H9 (cell line): ENCODE measurements around the gene ZDHHC3. TPM values are rescaled to one million over a fixed set of nuclear protein-coding genes. Genes with fewer than 3 reads are reported as not detected.

Source experiments
- DNase-seq: peaks from one replicate; pipeline ENCODE4 v3.0.0-alpha.2; 2017
- H2AFZ ChIP-seq: one replicate; pipeline ENCODE4 v1.6.1; 2013; ENCODE audit warnings: mild to moderate bottlenecking, low read length, control low read depth, moderate library complexity
- H2AK5ac ChIP-seq: 2 replicates; pipeline ENCODE4 v1.6.1; 2013; ENCODE audit warnings: low read length, control low read depth, mixed read lengths; ENCODE audit not compliant: insufficient read length
- H2BK120ac ChIP-seq: one replicate; pipeline ENCODE4 v1.6.1; 2013; ENCODE audit warnings: low read depth, mild to moderate bottlenecking, low read length, control low read depth, inconsistent platforms; ENCODE audit not compliant: poor library complexity, severe bottlenecking
- H2BK12ac ChIP-seq: 2 replicates; pipeline ENCODE4 v1.6.1; 2013; ENCODE audit warnings: low read length, control low read depth, mixed read lengths, low read depth; ENCODE audit not compliant: insufficient read length
- H2BK15ac ChIP-seq: 2 replicates; pipeline ENCODE4 v1.6.1; 2013; ENCODE audit warnings: low read depth, low read length, control low read depth
- H2BK20ac ChIP-seq: one replicate; pipeline ENCODE4 v1.6.1; 2013; ENCODE audit warnings: low read depth, mild to moderate bottlenecking, low read length, control low read depth, inconsistent platforms; ENCODE audit not compliant: poor library complexity, severe bottlenecking
- H2BK5ac ChIP-seq: 2 replicates; pipeline ENCODE4 v1.6.1; 2013; ENCODE audit warnings: low read length, control low read depth, mixed read lengths; ENCODE audit not compliant: insufficient read length
- H3K14ac ChIP-seq: 2 replicates; pipeline ENCODE4 v1.6.1; 2013; ENCODE audit warnings: low read length, control low read depth; ENCODE audit not compliant: insufficient read depth
- H3K18ac ChIP-seq: 2 replicates; pipeline ENCODE4 v1.6.1; 2013; ENCODE audit warnings: low read depth, mild to moderate bottlenecking, mixed read lengths, low read length, control low read depth; ENCODE audit not compliant: insufficient read length
- H3K23ac ChIP-seq: 2 replicates; pipeline ENCODE4 v1.6.1; 2013; ENCODE audit warnings: low read length, control low read depth, mixed read lengths, low read depth; ENCODE audit not compliant: insufficient read length
- H3K23me2 ChIP-seq: 2 replicates; pipeline ENCODE4 v1.6.1; 2013; ENCODE audit warnings: low read depth, mild to moderate bottlenecking, mixed read lengths, low read length, control low read depth; ENCODE audit not compliant: insufficient read length, poor library complexity, severe bottlenecking
- H3K27ac ChIP-seq: 2 replicates; pipeline ENCODE4 v1.5.1; 2013; ENCODE audit warnings: low read length, control low read depth, mixed read lengths, low read depth; ENCODE audit not compliant: insufficient read length
- H3K27me3 ChIP-seq: 2 replicates; pipeline ENCODE4 v1.6.1; 2013; ENCODE audit warnings: low read length, control low read depth, inconsistent platforms; ENCODE audit not compliant: insufficient read depth
- H3K4ac ChIP-seq: 2 replicates; pipeline ENCODE4 v1.6.1; 2013; ENCODE audit warnings: low read depth, mild to moderate bottlenecking, control low read depth, inconsistent platforms, low read length, moderate library complexity
- H3K4me1 ChIP-seq: 2 replicates; pipeline ENCODE4 v1.6.1; 2013; ENCODE audit warnings: low read length, control low read depth, inconsistent platforms; ENCODE audit not compliant: insufficient read depth
- H3K4me2 ChIP-seq: 2 replicates; pipeline ENCODE4 v1.6.1; 2013; ENCODE audit warnings: low read length, control low read depth, mixed read lengths; ENCODE audit not compliant: insufficient read length, insufficient read depth
- H3K56ac ChIP-seq: 2 replicates; pipeline ENCODE4 v1.6.1; 2013; ENCODE audit warnings: low read depth, mild to moderate bottlenecking, mixed read lengths, low read length, control low read depth; ENCODE audit not compliant: insufficient read length
- H3K79me1 ChIP-seq: 2 replicates; pipeline ENCODE4 v1.6.1; 2013; ENCODE audit warnings: low read depth, mild to moderate bottlenecking, moderate library complexity, low read length, control low read depth, inconsistent platforms; ENCODE audit not compliant: insufficient read depth, poor library complexity, severe bottlenecking
- H3K79me2 ChIP-seq: 2 replicates; pipeline ENCODE4 v1.6.1; 2013; ENCODE audit warnings: low read length, control low read depth, inconsistent platforms; ENCODE audit not compliant: insufficient read depth
- H3K9ac ChIP-seq: 2 replicates; pipeline ENCODE4 v1.6.1; 2013; ENCODE audit warnings: low read length, control low read depth, mixed read lengths; ENCODE audit not compliant: insufficient read length; ENCODE audit errors: extremely low read depth
- H3K9me3 ChIP-seq: one replicate; pipeline ENCODE4 v1.6.1; 2013; ENCODE audit warnings: low read depth, low read length, inconsistent platforms; ENCODE audit not compliant: control insufficient read depth
- H3T11ph ChIP-seq: one replicate; pipeline ENCODE4 v1.6.1; 2013; ENCODE audit warnings: mild to moderate bottlenecking, low read length, control low read depth, inconsistent platforms
- H4K20me1 ChIP-seq: one replicate; pipeline ENCODE4 v1.6.1; 2013; ENCODE audit not compliant: control insufficient read depth, insufficient read length, insufficient read depth
- H4K5ac ChIP-seq: 2 replicates; pipeline ENCODE4 v1.6.1; 2013; ENCODE audit warnings: low read depth, mild to moderate bottlenecking, mixed read lengths, low read length, control low read depth; ENCODE audit not compliant: insufficient read length
- H4K8ac ChIP-seq: replicated peaks from 2 replicates; pipeline ENCODE4 v1.6.1; 2013; ENCODE audit warnings: low read length, control low read depth, mixed read lengths, low read depth; ENCODE audit not compliant: insufficient read length
- H4K91ac ChIP-seq: 2 replicates; pipeline ENCODE4 v1.6.1; 2013; ENCODE audit warnings: low read depth, mild to moderate bottlenecking, moderate library complexity, mixed read lengths, low read length, control low read depth; ENCODE audit not compliant: insufficient read length
- H3K27ac Mint-ChIP-seq, 3 experiments: 2 replicates in 2 of 3; 3 replicates in 1 of 3; pipeline ENCODE4 v1.8.0; 2020 to 2021; ENCODE audit warnings: mixed read lengths in 3 of 3, mild to moderate bottlenecking in 1 of 3, moderate library complexity in 1 of 3
- H3K27me3 Mint-ChIP-seq: 2 replicates; pipeline ENCODE4 v1.8.0; 2021; ENCODE audit warnings: low read depth, mild to moderate bottlenecking, moderate library complexity, mixed read lengths
- H3K36me3 Mint-ChIP-seq, 3 experiments: 2 replicates in 2 of 3; 3 replicates in 1 of 3; pipeline ENCODE4 v1.8.0; 2020 to 2021; ENCODE audit warnings: low read depth in 3 of 3, mixed read lengths in 3 of 3; ENCODE audit not compliant: insufficient read depth in 1 of 3
- H3K4me1 Mint-ChIP-seq, 2 experiments: 2 replicates each; pipeline ENCODE4 v1.8.0; 2020; ENCODE audit warnings: mixed read lengths in 2 of 2
- H3K4me3 Mint-ChIP-seq, 2 experiments: 2 replicates in 1 of 2; 3 replicates in 1 of 2; pipeline ENCODE4 v1.8.0; 2020 to 2021; ENCODE audit warnings: mild to moderate bottlenecking in 2 of 2, mixed read lengths in 2 of 2, moderate library complexity in 1 of 2
- H3K9me3 Mint-ChIP-seq, 2 experiments: 2 replicates in 1 of 2; 3 replicates in 1 of 2; pipeline ENCODE4 v1.8.0; 2020; ENCODE audit warnings: mild to moderate bottlenecking in 2 of 2, mixed read lengths in 2 of 2, moderate library complexity in 1 of 2
- CTCF ChIP-seq: fragments of 200-600 bp; sonication (generic); conservative IDR thresholded peaks from 3 replicates; pipeline ENCODE4 v1.8.0; 2021; ENCODE audit warnings: antibody characterized with exemption, mild to moderate bottlenecking
- WGBS: extraction: QIAGEN DNeasy Blood & Tissue Kit; methylation state at CpG from one replicate; pipeline ENCODE4 v1.1.7; 2013; ENCODE audit warnings: missing lambda C conversion rate, low lambda C conversion rate, mixed read lengths; ENCODE audit not compliant: insufficient read length; ENCODE audit errors: extremely low coverage; 5-methylcytosine and 5-hydroxymethylcytosine counted together
- total RNA-seq: library from RNA; stranded (reverse); gene quantifications from 2 replicates; pipeline ENCODE4 v1.2.1, GENCODE V29; 2021

ZDHHC3 gene
- total RNA-seq, 1 experiment from 2014 or later = 71.3 TPM

- no peak overlapping the region for H3K27ac Mint-ChIP-seq
- no peak overlapping the region for H2BK120ac ChIP-seq
- peaks cover 7% of the 10 kb centered on the region for H3K9me3 ChIP-seq
- no peaks in the 10 kb centered on the region for H3K79me1 ChIP-seq
- H3K4me1 ChIP-seq = no peaks in the 10 kb centered on the region
- H2BK20ac ChIP-seq = no peak overlapping the region
- no peak overlapping the region for H2AK5ac ChIP-seq
- no peaks in the 10 kb centered on the region for H4K20me1 ChIP-seq
- no peak overlapping the region for H2BK15ac ChIP-seq
- H3K27ac ChIP-seq = no peak overlapping the region
- H3K79me2 ChIP-seq = no peaks in the 10 kb centered on the region
- H2AFZ ChIP-seq = no peak overlapping the region
- H3K4me2 ChIP-seq = no peak overlapping the region
- H2BK12ac ChIP-seq = no peak overlapping the region
- H4K5ac ChIP-seq = no peak overlapping the region
- no peak overlapping the region for H2BK5ac ChIP-seq
- no peak overlapping the region for H3K9ac ChIP-seq
- H3K4me3 Mint-ChIP-seq = no peak overlapping the region
- H3K56ac ChIP-seq = no peak overlapping the region
- H3K23ac ChIP-seq = no peak overlapping the region
- H3K18ac ChIP-seq = no peak overlapping the region
- H3K36me3 Mint-ChIP-seq = no peaks in the 10 kb centered on the region
- H3T11ph ChIP-seq = no peak overlapping the region
- no peak overlapping the region for H4K8ac ChIP-seq
- no peaks in the 10 kb centered on the region for H3K27me3 ChIP-seq
- no peak for DNase-seq
- peaks cover 10% of the 10 kb centered on the region in 2 experiments for H3K4me1 Mint-ChIP-seq
- WGBS = no CpG with 5 or more reads among the region's 2 CpGs
- H3K27me3 Mint-ChIP-seq = peaks cover 21% of the 10 kb centered on the region
- H3K4ac ChIP-seq = no peak overlapping the region
- H3K14ac ChIP-seq = no peak overlapping the region
- H3K9me3 Mint-ChIP-seq = no peaks in the 10 kb centered on the region; a peak in 1 of 5 replicates
- TF ChIP-seq CTCF = no peak
- no peak overlapping the region for H4K91ac ChIP-seq
- no peaks in the 10 kb centered on the region for H3K23me2 ChIP-seq
Measured at GRCh38 chr3:44909063-44909462, 66.9 kb downstream of the ZDHHC3 start.
